Hematopoietic multipotent progenitor cell (in vitro differentiated cells): Measurements from ENCODE around the gene SLC2A4RG. TPM values are rescaled to one million over a fixed set of nuclear protein-coding genes. Genes with fewer than 3 reads are reported as not detected.

ENCODE experiments used
- DNase-seq, 3 donors: peaks; one replicate each; pipeline ENCODE4 v3.0.0-alpha.2; 2011 to 2015; ENCODE audit warnings: low read depth in 2 of 3, low spot score in 2 of 3
- total RNA-seq: library from RNA; depleted of rRNA; stranded (reverse); fragments of >200 nt; gene quantifications from one replicate; pipeline ENCODE4 v1.2.3, GENCODE V29; 2012

SLC2A4RG gene
- total RNA-seq, 1 donor = 14.3 TPM

DNA sequence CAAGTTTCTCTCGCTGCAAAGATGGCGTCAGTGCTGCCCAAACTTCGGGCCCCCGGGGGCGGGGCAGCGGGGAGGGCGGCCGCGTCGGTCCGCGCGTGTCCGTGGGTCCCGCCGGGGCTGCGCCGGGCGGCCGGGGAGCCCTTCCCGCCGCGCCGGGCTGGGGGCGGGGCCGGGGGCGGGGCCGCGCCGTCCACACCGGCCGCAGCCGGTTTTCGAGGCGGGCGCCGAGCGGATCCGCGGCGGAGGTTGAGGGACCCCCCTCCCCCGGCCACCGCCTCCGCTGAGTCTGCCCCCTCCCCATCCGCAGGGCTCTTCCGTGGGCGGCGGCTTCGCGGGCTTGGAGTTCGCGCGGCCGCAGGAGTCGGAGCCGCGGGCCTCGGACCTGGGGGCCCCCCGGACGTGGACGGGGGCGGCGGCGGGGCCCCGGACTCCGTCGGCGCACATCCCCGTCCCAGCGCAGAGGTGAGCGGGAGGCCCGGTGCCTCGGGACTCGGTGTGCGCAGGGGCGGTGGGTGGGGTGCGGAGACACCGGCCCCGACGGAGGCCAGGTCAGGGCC lies 572 bp downstream of the SLC2A4RG start:
- peak; percentile 19 to 36 (median 31) for DNase-seq

- peak; percentile 36 to 72 (median 53) for DNase-seq
Measured at GRCh38 chr20:63740627-63741353, 1.2 kb downstream of the SLC2A4RG start.

DNA sequence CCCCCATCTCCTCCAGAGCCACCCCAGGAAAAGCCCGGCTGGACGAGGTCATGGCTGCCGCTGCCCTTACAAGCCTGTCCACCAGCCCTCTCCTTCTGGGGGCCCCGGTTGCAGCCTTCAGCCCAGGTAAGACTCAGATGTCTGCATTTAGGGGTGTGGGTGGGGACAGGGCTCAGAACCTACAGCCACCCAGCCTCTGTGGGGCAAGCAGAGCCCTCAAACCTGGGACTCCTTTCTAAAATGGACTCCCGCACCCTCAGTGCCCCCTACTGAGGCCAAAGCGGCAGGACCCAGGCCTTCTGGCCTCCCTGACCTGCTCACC lies 1.7 kb downstream of the SLC2A4RG start:
- DNase-seq = no peak

GRCh38 chr20:63741676-63742380 lies 2.3 kb downstream of the SLC2A4RG start:
- no peak for DNase-seq

DNA sequence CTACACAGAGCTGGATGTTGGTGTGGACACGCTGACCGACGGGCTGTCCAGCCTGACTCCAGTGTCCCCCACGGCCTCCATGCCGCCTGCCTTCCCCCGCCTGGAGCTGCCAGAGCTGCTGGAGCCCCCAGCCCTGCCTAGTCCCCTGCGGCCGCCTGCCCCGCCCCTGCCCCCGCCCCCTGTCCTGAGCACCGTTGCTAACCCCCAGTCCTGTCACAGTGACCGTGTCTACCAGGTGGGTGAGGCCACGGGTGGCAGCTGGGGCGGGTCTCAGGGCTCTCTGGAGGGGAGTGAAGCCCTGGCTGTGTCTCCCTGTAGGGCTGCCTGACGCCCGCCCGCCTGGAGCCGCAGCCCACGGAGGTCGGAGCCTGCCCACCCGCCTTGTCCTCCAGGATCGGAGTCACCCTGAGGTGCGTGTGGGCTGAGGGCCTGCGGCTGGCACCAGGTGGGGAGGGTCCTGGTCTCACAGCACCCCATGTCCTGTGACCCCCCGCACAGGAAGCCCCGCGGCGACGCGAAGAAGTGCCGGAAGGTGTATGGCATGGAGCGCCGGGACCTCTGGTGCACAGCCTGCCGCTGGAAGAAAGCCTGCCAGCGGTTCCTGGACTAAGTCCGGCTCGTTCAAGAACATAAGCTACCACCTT lies 2.9 kb downstream of the SLC2A4RG start:
- no peak for DNase-seq

- DNase-seq = no peak
Measured at GRCh38 chr20:63743210-63743970, 3.8 kb downstream of the SLC2A4RG start.

DNA sequence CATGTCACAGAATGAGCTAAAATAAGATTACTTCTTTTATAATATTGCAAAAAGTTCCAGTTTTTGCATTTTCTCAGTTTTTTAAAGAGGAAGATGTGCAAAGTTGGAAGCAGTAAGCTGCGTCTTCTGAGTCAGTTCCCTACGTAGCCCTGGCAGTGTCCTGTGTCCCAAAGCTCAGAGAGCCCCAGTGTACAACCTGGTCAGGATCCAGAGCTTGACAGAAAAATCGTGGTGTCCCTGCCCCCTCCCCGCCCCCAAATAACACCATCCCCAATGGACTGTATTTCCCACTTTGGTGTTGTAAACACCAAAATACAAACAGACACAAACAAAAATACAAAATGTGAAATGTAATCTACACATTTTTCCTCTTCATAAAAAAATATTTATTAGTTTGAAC lies 4.6 kb downstream of the SLC2A4RG start:
- DNase-seq = no peak

DNA sequence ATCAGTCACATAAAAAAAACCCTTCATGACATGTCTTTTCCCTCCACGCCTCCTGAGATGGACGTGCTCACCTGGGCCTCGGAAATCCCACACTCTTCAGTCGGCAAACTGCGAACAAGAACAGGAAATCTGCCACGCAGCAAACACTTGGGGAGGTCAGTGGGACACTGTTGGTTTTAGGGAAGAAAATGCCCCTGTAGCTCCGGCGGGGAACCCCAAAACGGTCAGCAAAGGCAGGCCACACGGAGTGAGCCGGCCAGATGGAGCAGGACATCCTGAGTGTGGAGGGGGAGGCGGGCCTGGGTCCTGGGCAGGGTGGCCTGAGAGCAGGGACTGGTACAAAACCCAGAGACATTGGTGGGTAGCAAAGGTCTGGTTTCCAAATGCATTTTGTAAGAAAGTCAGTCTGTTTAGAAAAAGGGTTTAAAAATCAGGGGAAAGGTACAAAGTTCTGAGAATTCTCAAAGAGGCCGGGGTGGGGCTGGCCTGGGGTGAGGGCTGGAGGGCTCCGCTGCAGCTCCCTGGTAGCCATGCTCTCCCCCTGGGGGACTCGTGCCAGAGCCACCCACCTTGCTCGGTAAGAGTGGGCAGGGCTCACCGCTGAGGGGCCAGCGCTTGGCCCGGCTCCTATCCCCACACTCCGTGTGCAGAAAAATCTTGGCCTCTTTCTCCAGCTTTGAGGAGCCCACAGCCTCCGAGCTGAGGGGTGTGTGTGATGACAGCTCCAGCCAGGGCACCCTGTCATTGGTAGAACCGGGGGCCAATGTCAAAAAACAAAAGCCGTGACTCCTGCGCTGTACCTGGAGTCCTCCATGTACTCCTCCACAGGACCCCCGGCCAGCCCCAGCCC lies 5.2 kb downstream of the SLC2A4RG start:
- DNase-seq = no peak

DNA sequence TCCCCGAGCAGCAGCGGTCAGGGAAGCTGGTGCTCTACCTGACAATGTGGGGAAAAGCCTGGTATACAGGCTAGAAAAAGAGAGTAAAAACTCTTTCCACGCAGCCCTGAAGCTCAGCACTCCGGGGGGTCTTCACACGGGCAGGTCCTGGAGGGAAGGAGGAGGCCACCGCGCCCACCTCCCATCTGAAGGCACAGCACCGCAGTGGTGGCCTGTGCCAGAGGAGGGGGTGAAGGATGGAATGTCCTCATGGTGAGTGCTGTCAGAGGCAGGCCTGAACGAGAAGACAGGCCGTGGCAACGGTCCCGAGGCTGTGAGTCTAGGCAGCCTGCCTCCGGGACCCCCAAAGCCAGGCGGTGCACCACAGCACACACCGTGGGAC lies 5.8 kb downstream of the SLC2A4RG start:
- no peak for DNase-seq

GRCh38 chr20:63745961-63746731 lies 6.6 kb downstream of the SLC2A4RG start:
- no peak for DNase-seq

GRCh38 chr20:63746751-63747315 lies 7.3 kb downstream of the SLC2A4RG start:
- DNase-seq = no peak

- no peak for DNase-seq
Measured at GRCh38 chr20:63747622-63748069, 8.1 kb downstream of the SLC2A4RG start.

GRCh38 chr20:63748070-63748933 lies 8.7 kb downstream of the SLC2A4RG start:
- DNase-seq = no peak

DNA sequence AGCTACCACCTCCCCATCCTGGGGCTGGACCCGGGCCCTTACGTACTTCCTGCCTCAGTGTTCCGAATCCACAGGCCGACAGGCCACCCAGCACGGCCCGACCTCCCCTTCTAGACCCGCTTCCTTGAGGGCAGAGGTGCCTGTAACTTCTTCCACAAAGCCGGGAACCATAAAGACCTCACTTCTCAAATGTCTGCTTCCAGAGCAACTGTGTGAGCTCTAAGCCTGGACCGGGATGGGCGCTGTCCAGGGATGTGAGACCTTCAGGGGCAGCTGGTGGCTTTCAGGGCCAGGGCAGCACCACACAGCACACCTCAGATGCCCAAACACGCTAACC lies 9.3 kb downstream of the SLC2A4RG start:
- no peak for DNase-seq

GRCh38 chr20:63749597-63750508 lies 10.3 kb downstream of the SLC2A4RG start:
- DNase-seq = no peak

GRCh38 chr20:63750807-63751470 lies 11.4 kb downstream of the SLC2A4RG start:
- DNase-seq = peak in 2 of 3 donors; percentile 35 to 40
